Endodermal cell (in vitro differentiated cells): ENCODE data around the gene HMMR. TPM values are rescaled to one million over a fixed set of nuclear protein-coding genes. Genes with fewer than 3 reads are reported as not detected.

Experiments used
- DNase-seq: peaks from one replicate; pipeline ENCODE4 v3.0.0-alpha.2; 2017
- H3K27ac ChIP-seq: 2 replicates; pipeline ENCODE4 v1.5.1; 2013; ENCODE audit warnings: mild to moderate bottlenecking, low read depth, low read length, moderate library complexity
- H3K27me3 ChIP-seq: 2 replicates; pipeline ENCODE4 v1.6.1; 2013; ENCODE audit warnings: mild to moderate bottlenecking, low read length, moderate library complexity; ENCODE audit not compliant: insufficient read depth, control insufficient read depth, poor library complexity, severe bottlenecking
- H3K36me3 ChIP-seq: 2 replicates; pipeline ENCODE4 v1.7.0; 2013; ENCODE audit warnings: mild to moderate bottlenecking, low read length, moderate library complexity; ENCODE audit not compliant: control insufficient read depth, insufficient read depth
- H3K4me1 ChIP-seq: one replicate; pipeline ENCODE4 v1.7.0; 2013; ENCODE audit warnings: low read length; ENCODE audit not compliant: control insufficient read depth, insufficient read depth
- H3K4me3 ChIP-seq: 2 replicates; pipeline ENCODE4 v1.5.1; 2013; ENCODE audit warnings: mild to moderate bottlenecking, low read length, moderate library complexity
- H3K9ac ChIP-seq: 2 replicates; pipeline ENCODE4 v1.6.1; 2013; ENCODE audit warnings: mild to moderate bottlenecking, low read length, moderate library complexity; ENCODE audit not compliant: poor library complexity, severe bottlenecking; ENCODE audit errors: extremely low read depth
- H3K9me3 ChIP-seq: 2 replicates; pipeline ENCODE4 v1.6.1; 2013; ENCODE audit warnings: mild to moderate bottlenecking, low read length, moderate library complexity; ENCODE audit not compliant: control insufficient read depth
- H3K27ac Mint-ChIP-seq: 2 replicates; pipeline ENCODE4 v1.8.0; 2020; ENCODE audit warnings: mixed read lengths
- H3K27me3 Mint-ChIP-seq: 2 replicates; pipeline ENCODE4 v1.8.0; 2021; ENCODE audit warnings: mild to moderate bottlenecking, mixed read lengths; ENCODE audit not compliant: insufficient read depth
- H3K36me3 Mint-ChIP-seq: 2 replicates; pipeline ENCODE4 v1.8.0; 2020; ENCODE audit warnings: low read depth, mixed read lengths
- H3K4me1 Mint-ChIP-seq: 2 replicates; pipeline ENCODE4 v1.8.0; 2020; ENCODE audit warnings: mixed read lengths
- H3K4me3 Mint-ChIP-seq: 2 replicates; pipeline ENCODE4 v1.8.0; 2020; ENCODE audit warnings: mild to moderate bottlenecking, moderate library complexity, mixed read lengths
- H3K9me3 Mint-ChIP-seq: 2 replicates; pipeline ENCODE4 v1.8.0; 2020; ENCODE audit warnings: mild to moderate bottlenecking, mixed read lengths
- CTCF ChIP-seq: fragments of 200-600 bp; sonication (generic); conservative IDR thresholded peaks from 2 replicates; pipeline ENCODE4 v1.5.0; 2021; ENCODE audit warnings: antibody characterized with exemption, mild to moderate bottlenecking
- WGBS, 2 experiments: methylation state at CpG; one replicate each; pipeline versions ENCODE4 v1.1.5 to v1.1.7; 2013; ENCODE audit warnings: missing lambda C conversion rate in 2 of 2, mixed read lengths in 1 of 2; ENCODE audit not compliant: insufficient coverage in 1 of 2, insufficient read length in 1 of 2; 5-methylcytosine and 5-hydroxymethylcytosine counted together
- total RNA-seq, 2 donors: library from RNA; stranded (reverse); fragmentation: NEBNext Ultra II Directional in 1 of 2; extraction: Animal tissue kit (Norgen Biotek cat#: 25700) in 1 of 2; gene quantifications; 2 replicates in 1 of 2; 3 replicates in 1 of 2; pipeline ENCODE4 v1.2.1, GENCODE V29; 2021

HMMR gene
- total RNA-seq, 2 donors from 2014 or later = 36.9 to 63.7 TPM

- H3K4me1 Mint-ChIP-seq = peaks cover 15% of the 10 kb centered on the region
- WGBS, 2 experiments = 1 to 3% methylated on average over 4 to 12 of the region's 12 CpGs
- Histone ChIP-seq H3K36me3 (peaks cover 27% of the 10 kb centered on the region), H3K27me3 (no peaks in the 10 kb centered on the region), H3K4me3 (peak overlapping the region; percentile 93), H3K9ac (peak overlapping the region; percentile 93), H3K9me3 (no peaks in the 10 kb centered on the region), H3K27ac (peak overlapping the region; percentile 99), H3K4me1 (no peaks in the 10 kb centered on the region)
- DNase-seq = no peak
- peak overlapping the region; percentile 95 for H3K4me3 Mint-ChIP-seq
- TF ChIP-seq CTCF = no peak
- H3K27me3 Mint-ChIP-seq = no peaks in the 10 kb centered on the region
- H3K36me3 Mint-ChIP-seq = peaks cover 33% of the 10 kb centered on the region
- no peaks in the 10 kb centered on the region for H3K9me3 Mint-ChIP-seq
- peak overlapping the region; percentile 100 for H3K27ac Mint-ChIP-seq
These were observed 992 bp upstream of the HMMR start for GRCh38 chr5:163459462-163459818.

GRCh38 chr5:163459819-163460561, 442 bp upstream of the HMMR start, which contains the start of gene NUDCD2:
TSS of gene NUDCD2 (minus strand) at chr5:163460102. CDS start at chr5:163460050, 52 bp downstream.
- Mint-ChIP-seq H3K36me3 (peaks cover 33% of the 10 kb centered on the region), H3K4me3 (peak within 1 kb of the TSS; percentile 95), H3K27me3 (no peaks in the 10 kb centered on the region), H3K9me3 (no peaks in the 10 kb centered on the region), H3K4me1 (peaks cover 15% of the 10 kb centered on the region), H3K27ac (peak within 1 kb of the TSS; percentile 100)
- peaks cover 27% of the 10 kb centered on the region for H3K36me3 ChIP-seq
- no peaks in the 10 kb centered on the region for H3K9me3 ChIP-seq
- peak within 1 kb of the TSS; percentile 99 for H3K27ac ChIP-seq
- no peaks in the 10 kb centered on the region for H3K4me1 ChIP-seq
- no peaks in the 10 kb centered on the region for H3K27me3 ChIP-seq
- peak; percentile 56 for TF ChIP-seq CTCF
- peak; percentile 99 for DNase-seq
- 0% methylated on average over 23 to 59 of the region's 59 CpGs for WGBS, 2 experiments
- peak within 1 kb of the TSS; percentile 95 for H3K4me3 ChIP-seq
- H3K9ac ChIP-seq = peak within 1 kb of the TSS; percentile 93

GRCh38 chr5:163463063-163463435, 2.6 kb downstream of the HMMR start:
- Histone ChIP-seq H3K27ac (no peak overlapping the region), H3K4me3 (no peak overlapping the region), H3K36me3 (peaks cover 23% of the 10 kb centered on the region), H3K4me1 (peaks cover 2% of the 10 kb centered on the region), H3K27me3 (no peaks in the 10 kb centered on the region), H3K9me3 (no peaks in the 10 kb centered on the region), H3K9ac (no peak overlapping the region)
- Mint-ChIP-seq H3K36me3 (peaks cover 12% of the 10 kb centered on the region), H3K9me3 (no peaks in the 10 kb centered on the region), H3K4me1 (peaks cover 23% of the 10 kb centered on the region), H3K27me3 (no peaks in the 10 kb centered on the region), H3K27ac (no peak overlapping the region), H3K4me3 (no peak overlapping the region)
- DNase-seq = no peak
- TF ChIP-seq CTCF = no peak
